CD14-positive monocyte (primary cell): ENCODE data around the gene VASN. TPM values are rescaled to one million over a fixed set of nuclear protein-coding genes. Genes with fewer than 3 reads are reported as not detected.

Source experiments
- DNase-seq, 3 donors: peaks; one replicate each; pipeline ENCODE4 v3.0.0-alpha.2; 2011 to 2022
- H2AFZ ChIP-seq: 2 replicates; pipeline ENCODE4 v1.6.0; 2012; ENCODE audit warnings: mild to moderate bottlenecking, low read depth, low read length, inconsistent platforms; ENCODE audit not compliant: insufficient read depth, poor library complexity, severe bottlenecking
- H3K27ac ChIP-seq, 2 donors: 1 replicate in 1 of 2; 2 replicates in 1 of 2; pipeline ENCODE4 v1.5.1; 2012 to 2013; ENCODE audit warnings: low read length in 2 of 2, control low read depth in 1 of 2, inconsistent platforms in 1 of 2, low read depth in 1 of 2, mild to moderate bottlenecking in 1 of 2
- H3K27me3 ChIP-seq, 2 donors: one replicate each; pipeline versions ENCODE4 v1.6.0 to v1.6.1; 2011 to 2013; ENCODE audit warnings: low read length in 2 of 2; ENCODE audit not compliant: control insufficient read depth in 2 of 2, insufficient read depth in 2 of 2
- H3K36me3 ChIP-seq, 2 donors: replicated peaks in 1 of 2; 1 replicate in 1 of 2; 2 replicates in 1 of 2; pipeline versions ENCODE4 v1.5.1 to v1.6.1; 2012 to 2013; ENCODE audit warnings: low read length in 2 of 2, control low read depth in 1 of 2, inconsistent platforms in 1 of 2, mild to moderate bottlenecking in 1 of 2; ENCODE audit not compliant: insufficient read depth in 2 of 2, control insufficient read depth in 1 of 2
- H3K4me1 ChIP-seq, 2 donors: 1 replicate in 1 of 2; 2 replicates in 1 of 2; pipeline versions ENCODE4 v1.5.1 to v1.6.1; 2012 to 2013; ENCODE audit warnings: low read length in 2 of 2, control low read depth in 1 of 2, inconsistent platforms in 1 of 2, mild to moderate bottlenecking in 1 of 2, moderate library complexity in 1 of 2; ENCODE audit not compliant: insufficient read depth in 2 of 2, control insufficient read depth in 1 of 2
- H3K4me2 ChIP-seq: replicated peaks from 2 replicates; pipeline ENCODE3; 2012; ENCODE audit warnings: low read length, moderate library complexity, mild to moderate bottlenecking; ENCODE audit not compliant: poor library complexity, severe bottlenecking; ENCODE audit errors: extremely low read depth
- H3K4me3 ChIP-seq, 3 experiments: fragments of 200-600 bp in 1 of 3; sonication (generic) in 1 of 3; replicated peaks in 1 of 3; 1 replicate in 2 of 3; 2 replicates in 1 of 3; pipeline ENCODE4 v1.5.1; 2011 to 2013; ENCODE audit warnings: low read length in 3 of 3, mild to moderate bottlenecking in 3 of 3, control low read depth in 2 of 3, low read depth in 2 of 3, inconsistent platforms in 1 of 3, moderate library complexity in 1 of 3
- H3K79me2 ChIP-seq: 2 replicates; pipeline ENCODE4 v1.6.0; 2012; ENCODE audit warnings: mild to moderate bottlenecking, control low read depth, inconsistent platforms, low read length, moderate library complexity; ENCODE audit not compliant: insufficient read depth
- H3K9ac ChIP-seq: 2 replicates; pipeline ENCODE4 v1.6.0; 2017; ENCODE audit warnings: low read length, mild to moderate bottlenecking; ENCODE audit not compliant: insufficient read depth, poor library complexity, severe bottlenecking
- H3K9me3 ChIP-seq, 2 donors: replicated peaks in 1 of 2; 1 replicate in 1 of 2; 2 replicates in 1 of 2; pipeline versions ENCODE4 v1.5.1 to v1.6.1; 2012 to 2013; ENCODE audit warnings: low read length in 2 of 2, control low read depth in 1 of 2; ENCODE audit not compliant: control insufficient read depth in 1 of 2, insufficient read depth in 1 of 2
- H4K20me1 ChIP-seq: 2 replicates; pipeline ENCODE4 v1.6.0; 2012; ENCODE audit warnings: mild to moderate bottlenecking, low read length, control low read depth, moderate library complexity; ENCODE audit not compliant: insufficient read depth
- H3K27ac Mint-ChIP-seq, 7 donors: one replicate each; pipeline ENCODE4 v1.8.0; 2020; ENCODE audit warnings: mild to moderate bottlenecking in 7 of 7, mixed read lengths in 7 of 7, moderate library complexity in 6 of 7, inconsistent platforms in 2 of 7
- H3K27me3 Mint-ChIP-seq, 3 donors: one replicate each; pipeline ENCODE4 v1.8.0; 2021 to 2022; ENCODE audit warnings: low read depth in 3 of 3, mild to moderate bottlenecking in 3 of 3, mixed read lengths in 3 of 3, moderate library complexity in 3 of 3, inconsistent platforms in 1 of 3
- H3K36me3 Mint-ChIP-seq, 2 donors: one replicate each; pipeline ENCODE4 v1.8.0; 2020; ENCODE audit warnings: mixed read lengths in 2 of 2, inconsistent platforms in 1 of 2, mild to moderate bottlenecking in 1 of 2
- H3K4me1 Mint-ChIP-seq: one replicate; pipeline ENCODE4 v1.8.0; 2020; ENCODE audit warnings: mild to moderate bottlenecking, mixed read lengths
- H3K4me3 Mint-ChIP-seq, 2 donors: one replicate each; pipeline ENCODE4 v1.8.0; 2020; ENCODE audit warnings: mild to moderate bottlenecking in 2 of 2, mixed read lengths in 2 of 2, moderate library complexity in 1 of 2
- H3K9me3 Mint-ChIP-seq, 7 donors: one replicate each; pipeline ENCODE4 v1.8.0; 2020 to 2022; ENCODE audit warnings: mixed read lengths in 7 of 7, mild to moderate bottlenecking in 6 of 7, moderate library complexity in 6 of 7, inconsistent platforms in 2 of 7
- WGBS: methylation state at CpG from one replicate; pipeline ENCODE4 v1.1.5; 2013; ENCODE audit warnings: missing lambda C conversion rate; ENCODE audit not compliant: insufficient coverage; 5-methylcytosine and 5-hydroxymethylcytosine counted together
- intact Hi-C, 2 donors: fragments of 100-400 bp; cut with micrococcal nuclease; formaldehyde crosslinking; loops; one replicate each; pipeline versions ENCODE4 v1.15.0 to v1.15.1; 2023
- polyA plus RNA-seq, 3 donors: library from polyadenylated mRNA; depleted of rRNA in 1 of 3; unstranded in 2 of 3; stranded (reverse) in 1 of 3; fragments of 300-500 nt in 2 of 3; fragments of >200 nt in 1 of 3; fragmentation: Illumina TruSeq in 2 of 3; gene quantifications; 1 replicate in 2 of 3; 2 replicates in 1 of 3; pipeline ENCODE4 v1.2.3, GENCODE V29; 2012 to 2021
- TF ChIP-seq, protein P1 (sequence below): fragments of 200-600 bp; IDR thresholded peaks from one replicate; pipeline ENCODE4 v1.8.0; 2022; ENCODE audit warnings: antibody characterized with exemption, mild to moderate bottlenecking

The VASN gene
- polyA plus RNA-seq, 3 donors = 0.03 TPM; not detected in 2

GRCh38 chr16:4415538-4416199 is 44.0 kb downstream of the VASN start:
- TF ChIP-seq, protein P1, sequence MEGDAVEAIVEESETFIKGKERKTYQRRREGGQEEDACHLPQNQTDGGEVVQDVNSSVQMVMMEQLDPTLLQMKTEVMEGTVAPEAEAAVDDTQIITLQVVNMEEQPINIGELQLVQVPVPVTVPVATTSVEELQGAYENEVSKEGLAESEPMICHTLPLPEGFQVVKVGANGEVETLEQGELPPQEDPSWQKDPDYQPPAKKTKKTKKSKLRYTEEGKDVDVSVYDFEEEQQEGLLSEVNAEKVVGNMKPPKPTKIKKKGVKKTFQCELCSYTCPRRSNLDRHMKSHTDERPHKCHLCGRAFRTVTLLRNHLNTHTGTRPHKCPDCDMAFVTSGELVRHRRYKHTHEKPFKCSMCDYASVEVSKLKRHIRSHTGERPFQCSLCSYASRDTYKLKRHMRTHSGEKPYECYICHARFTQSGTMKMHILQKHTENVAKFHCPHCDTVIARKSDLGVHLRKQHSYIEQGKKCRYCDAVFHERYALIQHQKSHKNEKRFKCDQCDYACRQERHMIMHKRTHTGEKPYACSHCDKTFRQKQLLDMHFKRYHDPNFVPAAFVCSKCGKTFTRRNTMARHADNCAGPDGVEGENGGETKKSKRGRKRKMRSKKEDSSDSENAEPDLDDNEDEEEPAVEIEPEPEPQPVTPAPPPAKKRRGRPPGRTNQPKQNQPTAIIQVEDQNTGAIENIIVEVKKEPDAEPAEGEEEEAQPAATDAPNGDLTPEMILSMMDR = no peak
- intact Hi-C loops = loop anchor here (1.0 to 5.0 kb wide), 3 partner anchors 10 to 202 kb away; partner anchors contain the start of genes DNAJA3 (in 1 of the 2) and HMOX2 (in 1 of the 2)
- H3K4me2 ChIP-seq = peak overlapping the region; percentile 72
- no peaks in the 10 kb centered on the region for H3K9me3 ChIP-seq
- peaks cover 26 to 28% of the 10 kb centered on the region in 2 donors for H3K36me3 ChIP-seq
- H3K27me3 ChIP-seq = no peaks in the 10 kb centered on the region
- peak overlapping the region; percentile 86 to 96 for H3K27ac ChIP-seq
- H3K4me1 ChIP-seq = peaks cover 43 to 55% of the 10 kb centered on the region in 2 donors
- peak overlapping the region; percentile 67 to 96 (median 86) for H3K4me3 ChIP-seq
- peak overlapping the region; percentile 97 for H3K9ac ChIP-seq
- peak overlapping the region; percentile 54 for H2AFZ ChIP-seq
- peaks cover 0 to 4% (median 0%) of the 10 kb centered on the region in 3 donors for H3K27me3 Mint-ChIP-seq
- no peaks in the 10 kb centered on the region for H3K9me3 Mint-ChIP-seq
- H3K79me2 ChIP-seq = peaks cover 54% of the 10 kb centered on the region
- H3K4me1 Mint-ChIP-seq = peaks cover 46% of the 10 kb centered on the region
- peak overlapping the region; percentile 95 to 99 (median 97) for H3K27ac Mint-ChIP-seq
- peak; percentile 90 to 94 (median 90) for DNase-seq
- H3K4me3 Mint-ChIP-seq = peak overlapping the region; percentile 97 to 98
- peaks cover 57% of the 10 kb centered on the region for H4K20me1 ChIP-seq
- peaks cover 31 to 47% of the 10 kb centered on the region in 2 donors for H3K36me3 Mint-ChIP-seq
- under 1% methylated on average over 39 of the region's 44 CpGs for WGBS

DNA sequence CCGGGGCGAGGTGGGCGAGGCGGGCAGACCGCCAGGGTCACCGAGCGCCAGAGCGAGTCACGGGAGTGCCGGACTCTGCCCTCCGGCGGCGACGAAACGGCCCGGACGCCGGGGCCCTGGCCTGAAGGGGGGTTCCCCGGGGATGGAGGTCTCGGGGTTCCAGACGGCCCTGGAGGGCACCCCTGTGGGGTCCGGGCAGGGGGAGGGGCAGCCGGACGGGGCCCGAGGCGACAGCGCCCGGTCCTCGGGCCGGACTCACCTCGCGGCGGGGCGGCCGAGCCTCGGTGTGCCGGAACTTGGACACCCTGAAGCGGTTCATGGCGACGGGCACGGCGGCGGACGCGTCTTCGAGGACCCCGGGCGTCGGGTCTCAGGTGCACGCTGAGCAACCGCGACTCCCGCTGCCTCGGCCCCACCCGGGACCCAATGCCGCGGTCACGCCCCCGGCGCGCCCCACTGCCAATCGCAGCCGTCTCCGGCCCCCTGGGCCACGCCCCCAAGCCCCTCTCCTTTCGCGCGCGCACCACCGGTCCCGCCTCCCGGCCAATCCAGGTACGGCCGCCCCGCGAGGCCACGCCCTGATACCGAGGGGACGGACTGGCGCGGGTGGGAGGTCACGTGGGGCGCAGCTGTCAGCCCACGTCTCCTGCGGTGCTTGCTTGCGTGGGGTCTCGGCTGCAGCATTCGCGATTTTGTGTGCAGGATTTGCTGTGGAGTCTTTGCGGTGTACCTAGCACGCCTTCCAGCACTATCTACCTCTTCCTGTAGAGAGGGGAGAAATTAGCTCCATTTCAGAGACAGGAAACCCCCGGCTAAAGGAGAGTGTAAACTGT is 44.8 kb downstream of the VASN start, which contains the start of gene CORO7:
Gene CORO7 (minus strand): TSS at position 397 of the 833 bp plus-strand sequence. CDS start 78 bp downstream, at position 319.
- H3K9me3 ChIP-seq = no peaks in the 10 kb centered on the region
- H3K4me1 Mint-ChIP-seq = peaks cover 54% of the 10 kb centered on the region
- H3K36me3 ChIP-seq = peaks cover 19 to 20% of the 10 kb centered on the region in 2 donors
- TF ChIP-seq, protein P1 = no peak
- peaks cover 0 to 4% (median 0%) of the 10 kb centered on the region in 3 donors for H3K27me3 Mint-ChIP-seq
- no peaks in the 10 kb centered on the region for H3K9me3 Mint-ChIP-seq
- H3K4me3 Mint-ChIP-seq = peak within 1 kb of the TSS; percentile 97 to 98
- H3K4me3 ChIP-seq = peak within 1 kb of the TSS; percentile 67 to 96 (median 86)
- peak within 1 kb of the TSS; percentile 54 for H2AFZ ChIP-seq
- intact Hi-C loops = loop anchor here (1.0 to 5.0 kb wide), 3 partner anchors 9 to 201 kb away; partner anchors contain the start of genes DNAJA3 (in 1 of the 2) and HMOX2 (in 1 of the 2)
- peak within 1 kb of the TSS; percentile 72 for H3K4me2 ChIP-seq
- H3K27ac ChIP-seq = peak within 1 kb of the TSS; percentile 86 to 96
- H3K27me3 ChIP-seq = no peaks in the 10 kb centered on the region
- peaks cover 46% of the 10 kb centered on the region for H3K79me2 ChIP-seq
- peak within 1 kb of the TSS; percentile 97 for H3K9ac ChIP-seq
- peaks cover 50 to 62% of the 10 kb centered on the region in 2 donors for H3K4me1 ChIP-seq
- WGBS = under 1% methylated on average over 78 of the region's 92 CpGs
- peaks cover 49% of the 10 kb centered on the region for H4K20me1 ChIP-seq
- H3K36me3 Mint-ChIP-seq = peaks cover 25 to 40% of the 10 kb centered on the region in 2 donors
- peak within 1 kb of the TSS; percentile 95 to 99 (median 97) for H3K27ac Mint-ChIP-seq
- peak; percentile 85 to 93 (median 87) for DNase-seq
